ENCODE results near the gene PNPLA6. TPM values are rescaled to one million over a fixed set of nuclear protein-coding genes. Genes with fewer than 3 reads are reported as not detected.

Gene PNPLA6
- polyA plus RNA-seq, 1 donor (not counting 4 experiments of a cell fraction or from before 2014, with no cell fraction given): 22.4 TPM

GRCh38 chr19:7554990-7555864 lies 19.7 kb downstream of the PNPLA6 start:
- FAIRE-seq (no peak), DNase-seq (ENCODE audit: low read depth, low spot score) (no peak)
- Histone ChIP-seq H3K79me2 (ENCODE audit: control insufficient read depth, insufficient read depth, low read length) (no peaks in the 10 kb centered on the region), H4K20me1 (ENCODE audit: control insufficient read depth, extremely low read depth, insufficient read depth, low read length) (no peaks in the 10 kb centered on the region), H3K36me3 (ENCODE audit: control insufficient read depth in 2 of 2, extremely low read depth in 1 of 2, insufficient read depth in 2 of 2, low read length in 2 of 2) (peaks cover 21 to 31% of the 10 kb centered on the region in 2 experiments), H3K9ac (ENCODE audit: control insufficient read depth, extremely low read depth, insufficient read depth, low read length) (no peak overlapping the region), H3K9me3 (ENCODE audit: control insufficient read depth, low read depth, low read length) (no peaks in the 10 kb centered on the region), H3K27ac (ENCODE audit: control insufficient read depth, insufficient read depth, low read length) (no peak overlapping the region), H3K9me1 (ENCODE audit: control insufficient read depth, extremely low read depth, insufficient read depth, low read length) (no peaks in the 10 kb centered on the region), H2AFZ (ENCODE audit: control insufficient read depth, low read length) (no peak overlapping the region), H3K4me1 (ENCODE audit: control insufficient read depth, extremely low read depth, insufficient read depth, low read length) (no peaks in the 10 kb centered on the region), H3K27me3 (ENCODE audit: control insufficient read depth, extremely low read depth, insufficient read depth, low read length) (no peaks in the 10 kb centered on the region), H3K4me2 (ENCODE audit: control insufficient read depth, extremely low read depth, insufficient read depth, low read depth, low read length) (no peak overlapping the region), H3K4me3 (ENCODE audit: control insufficient read depth in 2 of 3, extremely low read depth in 1 of 3, insufficient read depth in 2 of 3, low read depth in 1 of 3, low read length in 3 of 3) (no peak overlapping the region)
- dilution Hi-C loops (cut with MboI; ENCODE audit: extremely low pct_ligation_motif_present, low sequenced_read_pairs): no loop called here
- no peak for TF ChIP-seq CTCF (optimal IDR thresholded peaks at IDR 0.05 in 1 of 3, IDR thresholded peaks at IDR 0.05 in 1 of 3, conservative IDR thresholded peaks at IDR 0.05 in 1 of 3; ENCODE audit: extremely low read depth in 1 of 3, insufficient read depth in 2 of 3, low read length in 3 of 3)
- TF ChIP-seq EZH2 (IDR thresholded peaks at IDR 0.05; ENCODE audit: low read length): no peak

GRCh38 chr19:7556696-7557315 lies 21.3 kb downstream of the PNPLA6 start:
- H3K9me3 ChIP-seq (ENCODE audit: control insufficient read depth, low read depth, low read length): no peaks in the 10 kb centered on the region
- H3K9ac ChIP-seq (ENCODE audit: control insufficient read depth, extremely low read depth, insufficient read depth, low read length): no peak overlapping the region
- H3K79me2 ChIP-seq (ENCODE audit: control insufficient read depth, insufficient read depth, low read length): no peaks in the 10 kb centered on the region
- H3K4me2 ChIP-seq (ENCODE audit: control insufficient read depth, extremely low read depth, insufficient read depth, low read depth, low read length): no peak overlapping the region
- FAIRE-seq (no peak), DNase-seq (ENCODE audit: low read depth, low spot score) (no peak)
- no peaks in the 10 kb centered on the region for H3K27me3 ChIP-seq (ENCODE audit: control insufficient read depth, extremely low read depth, insufficient read depth, low read length)
- H3K4me1 ChIP-seq (ENCODE audit: control insufficient read depth, extremely low read depth, insufficient read depth, low read length): no peaks in the 10 kb centered on the region
- H3K36me3 ChIP-seq (ENCODE audit: control insufficient read depth in 2 of 2, extremely low read depth in 1 of 2, insufficient read depth in 2 of 2, low read length in 2 of 2): peaks cover 16 to 33% of the 10 kb centered on the region in 2 experiments
- no peaks in the 10 kb centered on the region for H4K20me1 ChIP-seq (ENCODE audit: control insufficient read depth, extremely low read depth, insufficient read depth, low read length)
- no peak overlapping the region for H2AFZ ChIP-seq (ENCODE audit: control insufficient read depth, low read length)
- H3K4me3 ChIP-seq (ENCODE audit: control insufficient read depth in 2 of 3, extremely low read depth in 1 of 3, insufficient read depth in 2 of 3, low read depth in 1 of 3, low read length in 3 of 3): no peak overlapping the region
- TF ChIP-seq EZH2 (IDR thresholded peaks at IDR 0.05; ENCODE audit: low read length) (no peak), CTCF (optimal IDR thresholded peaks at IDR 0.05 in 1 of 3, IDR thresholded peaks at IDR 0.05 in 1 of 3, conservative IDR thresholded peaks at IDR 0.05 in 1 of 3; ENCODE audit: extremely low read depth in 1 of 3, insufficient read depth in 2 of 3, low read length in 3 of 3) (no peak)
- no peaks in the 10 kb centered on the region for H3K9me1 ChIP-seq (ENCODE audit: control insufficient read depth, extremely low read depth, insufficient read depth, low read length)
- no peak overlapping the region for H3K27ac ChIP-seq (ENCODE audit: control insufficient read depth, insufficient read depth, low read length)
- dilution Hi-C loops (cut with MboI; ENCODE audit: extremely low pct_ligation_motif_present, low sequenced_read_pairs): no loop called here

Measured in keratinocyte (primary cell).